WTC11 (cell line): ENCODE results near the gene NFATC3.

Experiments used
- ETV6 ChIP-seq: sonication (generic); formaldehyde crosslinking; IDR thresholded peaks from 2 replicates; pipeline ENCODE4 v1.8.1; 2022; ENCODE audit warnings: mild to moderate bottlenecking, missing genetic modification reagents
- USF1 ChIP-seq: sonication (generic); formaldehyde crosslinking; IDR thresholded peaks from 2 replicates; pipeline ENCODE4 v1.8.0; 2022; ENCODE audit warnings: mild to moderate bottlenecking, missing genetic modification reagents

- TF ChIP-seq ETV6 (CRISPR knock-in tag) (no peak), USF1 (CRISPR knock-in tag) (no peak)
Observed at GRCh38 chr16:68097088-68097487, 11.9 kb downstream of the NFATC3 start.
